Chondrocyte (in vitro differentiated cells): ENCODE results near the gene TENT4A. TPM values are rescaled to one million over a fixed set of nuclear protein-coding genes. Genes with fewer than 3 reads are reported as not detected.

ENCODE experiments used
- DNase-seq: peaks from one replicate; pipeline ENCODE4 v3.0.0; 2021; ENCODE audit warnings: mixed read lengths, low spot score
- H3K27ac Mint-ChIP-seq: one replicate; pipeline ENCODE4 v1.8.0; 2021; ENCODE audit warnings: mild to moderate bottlenecking, moderate library complexity, mixed read lengths; ENCODE audit not compliant: unreplicated experiment
- H3K27me3 Mint-ChIP-seq: 2 replicates; pipeline ENCODE4 v1.8.0; 2021; ENCODE audit warnings: low read depth, mixed read lengths
- H3K36me3 Mint-ChIP-seq: 2 replicates; pipeline ENCODE4 v1.8.0; 2021; ENCODE audit warnings: low read depth, mixed read lengths
- H3K4me1 Mint-ChIP-seq: 2 replicates; pipeline ENCODE4 v1.8.0; 2021; ENCODE audit warnings: low read depth, mild to moderate bottlenecking, mixed read lengths
- H3K4me3 Mint-ChIP-seq: one replicate; pipeline ENCODE4 v1.8.0; 2021; ENCODE audit warnings: mild to moderate bottlenecking, moderate library complexity, mixed read lengths; ENCODE audit not compliant: unreplicated experiment
- H3K9me3 Mint-ChIP-seq: 2 replicates; pipeline ENCODE4 v1.8.0; 2021; ENCODE audit warnings: low read depth, mixed read lengths
- CTCF ChIP-seq: fragments of 200-600 bp; sonication (generic); IDR thresholded peaks from 2 replicates; pipeline ENCODE4 v1.5.0; 2021; ENCODE audit warnings: antibody characterized with exemption, mild to moderate bottlenecking, moderate library complexity
- total RNA-seq: library from RNA; stranded (reverse); gene quantifications from 3 replicates; pipeline ENCODE4 v1.2.1, GENCODE V29; 2021

Gene TENT4A
- total RNA-seq, 1 donor from 2014 or later, result 21.5 TPM

GRCh38 chr5:6732634-6733410 lies 19.6 kb downstream of the TENT4A start:
- H3K9me3 Mint-ChIP-seq, result no peaks in the 10 kb centered on the region
- peak overlapping the region; percentile 56 for H3K4me3 Mint-ChIP-seq
- H3K27me3 Mint-ChIP-seq, result no peaks in the 10 kb centered on the region
- DNase-seq, result no peak
- H3K27ac Mint-ChIP-seq, result peak overlapping the region; percentile 96
- no peak for TF ChIP-seq CTCF
- peaks cover 74% of the 10 kb centered on the region for H3K4me1 Mint-ChIP-seq
- peaks cover 1% of the 10 kb centered on the region for H3K36me3 Mint-ChIP-seq

GRCh38 chr5:6733411-6734242 lies 20.4 kb downstream of the TENT4A start:
- peaks cover 3% of the 10 kb centered on the region for H3K36me3 Mint-ChIP-seq
- H3K4me1 Mint-ChIP-seq, result peaks cover 66% of the 10 kb centered on the region
- no peaks in the 10 kb centered on the region for H3K27me3 Mint-ChIP-seq
- no peak for DNase-seq
- H3K27ac Mint-ChIP-seq, result peak overlapping the region; percentile 96
- TF ChIP-seq CTCF, result no peak
- H3K9me3 Mint-ChIP-seq, result no peaks in the 10 kb centered on the region
- peak overlapping the region; percentile 56 for H3K4me3 Mint-ChIP-seq

- no peak for DNase-seq
- Mint-ChIP-seq H3K27ac (peak overlapping the region; percentile 27), H3K36me3 (peaks cover 5% of the 10 kb centered on the region), H3K27me3 (no peaks in the 10 kb centered on the region), H3K9me3 (no peaks in the 10 kb centered on the region), H3K4me3 (no peak overlapping the region), H3K4me1 (peaks cover 61% of the 10 kb centered on the region)
- TF ChIP-seq CTCF, result no peak
Observed at GRCh38 chr5:6734243-6734700, 21.0 kb downstream of the TENT4A start.

- H3K4me1 Mint-ChIP-seq, result peaks cover 56% of the 10 kb centered on the region
- peak overlapping the region; percentile 27 for H3K27ac Mint-ChIP-seq
- DNase-seq, result no peak
- H3K27me3 Mint-ChIP-seq, result no peaks in the 10 kb centered on the region
- no peaks in the 10 kb centered on the region for H3K9me3 Mint-ChIP-seq
- no peak for TF ChIP-seq CTCF
- no peak overlapping the region for H3K4me3 Mint-ChIP-seq
- H3K36me3 Mint-ChIP-seq, result peaks cover 10% of the 10 kb centered on the region
Observed at GRCh38 chr5:6734781-6735180, 21.5 kb downstream of the TENT4A start.

DNA sequence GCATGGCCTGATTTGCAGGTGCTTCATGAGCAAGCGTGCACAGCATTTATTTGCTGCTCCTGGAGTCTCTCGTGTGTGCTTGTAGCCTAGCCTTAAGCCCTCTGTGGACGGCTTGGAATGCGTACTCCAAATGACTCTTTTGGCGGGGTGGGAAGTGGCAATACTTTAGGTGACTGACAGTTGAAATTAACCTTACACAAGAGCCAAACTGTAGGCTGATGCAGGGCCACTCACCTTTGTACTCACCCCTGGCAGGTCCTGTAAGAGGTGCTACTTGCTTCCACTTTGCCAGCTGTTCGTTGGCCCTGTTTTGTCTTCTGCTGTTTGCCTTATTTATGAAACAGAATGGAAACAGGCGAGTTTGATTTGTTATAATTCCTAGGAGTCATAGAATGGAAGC lies 22.9 kb downstream of the TENT4A start:
- H3K4me1 Mint-ChIP-seq, result peaks cover 45% of the 10 kb centered on the region
- H3K27ac Mint-ChIP-seq, result no peak overlapping the region
- H3K36me3 Mint-ChIP-seq, result peaks cover 13% of the 10 kb centered on the region
- H3K27me3 Mint-ChIP-seq, result no peaks in the 10 kb centered on the region
- no peak for TF ChIP-seq CTCF
- H3K9me3 Mint-ChIP-seq, result no peaks in the 10 kb centered on the region
- DNase-seq, result no peak
- no peak overlapping the region for H3K4me3 Mint-ChIP-seq
